ENCODE measurements around the gene SLC35E4.

DNA sequence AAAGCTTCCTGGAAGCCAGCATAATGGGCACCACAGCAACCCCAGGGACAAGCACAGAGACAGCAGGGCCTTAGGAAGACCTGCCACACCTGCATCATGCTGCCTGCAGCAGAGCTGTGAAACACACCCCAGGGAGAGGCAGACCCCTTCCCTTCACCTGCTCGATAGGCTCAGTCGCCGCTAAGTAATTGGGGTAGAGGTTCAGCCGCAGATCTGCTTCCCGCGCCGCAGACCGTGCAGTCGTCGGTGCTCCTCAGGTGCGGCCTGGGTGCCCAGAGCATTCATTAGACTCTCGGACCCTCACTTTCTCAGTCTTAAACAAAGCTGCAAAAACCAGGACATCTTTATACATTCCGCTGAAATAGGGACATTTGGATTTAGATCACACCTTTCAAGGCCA is 29.2 kb downstream of the SLC35E4 start:
- no peak for TF ChIP-seq TAF1 (IDR thresholded peaks at IDR 0.05; ENCODE audit: borderline replicate concordance, low read depth, low read length)
- no peak for TF ChIP-seq POLR2AphosphoS5 (IDR thresholded peaks at IDR 0.05; ENCODE audit: low read depth, low read length)
- no peak for TF ChIP-seq POLR2A (IDR thresholded peaks at IDR 0.05; ENCODE audit: low read depth, low read length)

Measured in GM12892 (cell line).